A549 (cell line): ENCODE data around the gene SAMD3. TPM values are rescaled to one million over a fixed set of nuclear protein-coding genes. Genes with fewer than 3 reads are reported as not detected.

ENCODE experiments used
- ATAC-seq, 2 experiments: fragments of 200-7000 bp in 1 of 2; fragments of >200 bp in 1 of 2; cut with Nextera tagmentation in 1 of 2; cut with Tn5 transposase in 1 of 2; 3 replicates each; pipeline versions ENCODE4 v1.8.0 to v1.9.1; 2018 to 2020; ENCODE audit warnings: mild to moderate bottlenecking in 1 of 2, moderate library complexity in 1 of 2
- CTCF ChIA-PET: fragments of 300-600 bp; sonication (Branson Sonifier 250); formaldehyde crosslinking; extraction: SDS; loops from one replicate; lab custom pipeline; 2021; ENCODE audit warnings: antibody characterized with exemption, inconsistent platforms; lab: Yijun Ruan, JAX
- POLR2A ChIA-PET: fragments of 350-600 bp; formaldehyde crosslinking; extraction: SDS; loops from one replicate; lab custom pipeline; 2021; ENCODE audit warnings: antibody characterized with exemption, inconsistent platforms; lab: Yijun Ruan, JAX
- DNase-seq, 2 experiments: peaks; one replicate each; pipeline versions ENCODE4 v3.0.0 to v3.0.0-alpha.2; 2011 to 2016; ENCODE audit warnings: low read depth in 1 of 2, low spot score in 1 of 2
- FAIRE-seq: peaks from 2 replicates; lab custom pipeline; 2011; peaks lifted over from hg19 to GRCh38; lab: Jason Lieb, UNC
- H3K27ac ChIP-seq, 2 experiments: fragments of >200 bp; sonication (Bioruptor Twin); formaldehyde crosslinking; 3 replicates each; pipeline ENCODE4 v1.5.1; 2016 to 2017
- H3K4me1 ChIP-seq: fragments of >200 bp; sonication (Bioruptor Twin); formaldehyde crosslinking; 3 replicates; pipeline ENCODE4 v1.6.1; 2016
- H3K4me2 ChIP-seq: fragments of >200 bp; sonication (Bioruptor Twin); formaldehyde crosslinking; 3 replicates; pipeline ENCODE4 v1.6.1; 2016
- H3K4me3 ChIP-seq: fragments of >200 bp; sonication (Bioruptor Twin); formaldehyde crosslinking; 3 replicates; pipeline ENCODE4 v1.5.1; 2016
- H3K9me3 ChIP-seq: fragments of >200 bp; sonication (Bioruptor Twin); formaldehyde crosslinking; 3 replicates; pipeline ENCODE4 v1.6.1; 2016
- CBX2 ChIP-seq: fragments of 200-600 bp; sonication (generic); IDR thresholded peaks from 2 replicates; pipeline ENCODE4 v1.6.1; 2016; ENCODE audit warnings: low read depth, mild to moderate bottlenecking, borderline replicate concordance
- CHD2 ChIP-seq: fragments of 150-350 bp; IDR thresholded peaks from 2 replicates; pipeline ENCODE4 v1.6.1; 2014; ENCODE audit warnings: low read length; ENCODE audit not compliant: partially characterized antibody
- CHD4 ChIP-seq: fragments of 200-600 bp; sonication (generic); IDR thresholded peaks from 2 replicates; pipeline ENCODE4 v1.6.1; 2016; ENCODE audit warnings: antibody characterized with exemption, mild to moderate bottlenecking, borderline replicate concordance
- ELK1 ChIP-seq: fragments of 150-350 bp; IDR thresholded peaks from 2 replicates; pipeline ENCODE4 v1.6.1; 2014; ENCODE audit warnings: low read depth, mild to moderate bottlenecking, low read length
- ESRRA ChIP-seq: fragments of 150-350 bp; IDR thresholded peaks from 2 replicates; pipeline ENCODE4 v1.6.1; 2014; ENCODE audit warnings: mild to moderate bottlenecking, low read length, borderline replicate concordance
- FOSB ChIP-seq: fragments of 250-450 bp; sonication (Bioruptor Pico); IDR thresholded peaks from 2 replicates; pipeline ENCODE4 v1.5.0; 2020; ENCODE audit warnings: mild to moderate bottlenecking, moderate library complexity
- HES2 ChIP-seq: fragments of >200 bp; sonication (Bioruptor Twin); formaldehyde crosslinking; IDR thresholded peaks from 2 replicates; pipeline ENCODE4 v1.6.1; 2016
- HEYL ChIP-seq: fragments of 250-450 bp; sonication (Bioruptor Pico); IDR thresholded peaks from 2 replicates; pipeline ENCODE4 v1.8.0; 2021; ENCODE audit warnings: mild to moderate bottlenecking, moderate library complexity
- HOXA7 ChIP-seq: fragments of 250-450 bp; sonication (Bioruptor Pico); IDR thresholded peaks from 2 replicates; pipeline ENCODE4 v1.5.0; 2020; ENCODE audit warnings: mild to moderate bottlenecking, moderate library complexity
- HOXB13 ChIP-seq: fragments of 250-450 bp; sonication (Bioruptor Pico); IDR thresholded peaks from 2 replicates; pipeline ENCODE4 v1.5.0; 2020; ENCODE audit warnings: low read depth, mild to moderate bottlenecking, moderate library complexity
- JUNB ChIP-seq: fragments of >200 bp; sonication (Bioruptor Twin); formaldehyde crosslinking; IDR thresholded peaks from 2 replicates; pipeline ENCODE4 v1.6.1; 2016
- KDM1A ChIP-seq: fragments of 200-600 bp; sonication (generic); IDR thresholded peaks from 2 replicates; pipeline ENCODE4 v1.6.1; 2016; ENCODE audit warnings: low read depth, mild to moderate bottlenecking
- MAX ChIP-seq: IDR thresholded peaks from 2 replicates; pipeline ENCODE4 v1.6.1; 2012
- NFE2L2 ChIP-seq: fragments of 150-350 bp; conservative IDR thresholded peaks from 2 replicates; pipeline ENCODE4 v1.6.1; 2014; ENCODE audit warnings: low read length
- NR3C1 ChIP-seq: fragments of >200 bp; sonication (Bioruptor Twin); formaldehyde crosslinking; IDR thresholded peaks from 3 replicates; pipeline ENCODE4 v1.6.1; 2017
- PHF8 ChIP-seq: fragments of 200-600 bp; sonication (generic); IDR thresholded peaks from 2 replicates; pipeline ENCODE4 v1.6.1; 2016; ENCODE audit warnings: low read depth, mild to moderate bottlenecking, antibody characterized with exemption, moderate library complexity, borderline replicate concordance
- POLR2A ChIP-seq: IDR thresholded peaks from 2 replicates; pipeline ENCODE4 v1.6.1; 2012; ENCODE audit warnings: mild to moderate bottlenecking, low read length
- POLR2AphosphoS2 ChIP-seq: conservative IDR thresholded peaks from 2 replicates; pipeline ENCODE4 v1.6.1; 2012; ENCODE audit warnings: low read length, improper control_type of control experiment, inconsistent platforms
- RAD21 ChIP-seq, 2 experiments: fragments of >200 bp in 1 of 2; sonication (Bioruptor Twin) in 1 of 2; formaldehyde crosslinking in 1 of 2; IDR thresholded peaks in 1 of 2; conservative IDR thresholded peaks in 1 of 2; 2 replicates in 1 of 2; 3 replicates in 1 of 2; pipeline ENCODE4 v1.6.1; 2012 to 2018; ENCODE audit warnings: inconsistent platforms in 1 of 2
- RNF2 ChIP-seq: fragments of 200-600 bp; sonication (generic); IDR thresholded peaks from 2 replicates; pipeline ENCODE4 v1.6.1; 2016; ENCODE audit warnings: low read depth, mild to moderate bottlenecking, antibody characterized with exemption, moderate library complexity, borderline replicate concordance
- SMC3 ChIP-seq: fragments of >200 bp; sonication (Bioruptor Twin); formaldehyde crosslinking; IDR thresholded peaks from 3 replicates; pipeline ENCODE4 v1.6.1; 2018; ENCODE audit warnings: inconsistent platforms
- TFCP2L1 ChIP-seq: fragments of 250-450 bp; sonication (Bioruptor Pico); IDR thresholded peaks from 2 replicates; pipeline ENCODE4 v1.5.0; 2021; ENCODE audit warnings: mild to moderate bottlenecking
- TP53 ChIP-seq: fragments of 250-450 bp; sonication (Bioruptor Pico); IDR thresholded peaks from 2 replicates; pipeline ENCODE4 v1.5.0; 2021; ENCODE audit warnings: mild to moderate bottlenecking, moderate library complexity
- ZFP36 ChIP-seq: fragments of 450-650 bp; IDR thresholded peaks from 2 replicates; pipeline ENCODE4 v1.6.1; 2014; ENCODE audit warnings: borderline replicate concordance; ENCODE audit not compliant: partially characterized antibody
- ZNF302 ChIP-seq: fragments of 250-450 bp; sonication (Bioruptor Pico); IDR thresholded peaks from 2 replicates; pipeline ENCODE4 v1.9.0; 2021; ENCODE audit warnings: inconsistent platforms, mild to moderate bottlenecking, moderate library complexity
- ZSCAN20 ChIP-seq: fragments of 250-450 bp; sonication (Bioruptor Pico); IDR thresholded peaks from 2 replicates; pipeline ENCODE4 v1.8.0; 2022; ENCODE audit warnings: mild to moderate bottlenecking, moderate library complexity
- WGBS: methylation state at CpG from one replicate; pipeline ENCODE4 v1.1.6; 2017; ENCODE audit errors: missing lambda C conversion rate; 5-methylcytosine and 5-hydroxymethylcytosine counted together
- polyA plus RNA-seq, 4 experiments: library from polyadenylated mRNA; depleted of rRNA in 3 of 4; stranded (reverse); fragments of >200 nt; fragmentation: RNase III in 1 of 4; extraction: RNeasy Plus Mini Kit Qiagen cat#74134 plus additional on column Dnase treatment in 1 of 4; gene quantifications; 2 replicates in 3 of 4; 3 replicates in 1 of 4; pipeline ENCODE4 v1.2.3, GENCODE V29; 2011 to 2017

Gene SAMD3
- polyA plus RNA-seq, 2 of the 4 experiments (the other 2 are of a cell fraction): not detected

DNA sequence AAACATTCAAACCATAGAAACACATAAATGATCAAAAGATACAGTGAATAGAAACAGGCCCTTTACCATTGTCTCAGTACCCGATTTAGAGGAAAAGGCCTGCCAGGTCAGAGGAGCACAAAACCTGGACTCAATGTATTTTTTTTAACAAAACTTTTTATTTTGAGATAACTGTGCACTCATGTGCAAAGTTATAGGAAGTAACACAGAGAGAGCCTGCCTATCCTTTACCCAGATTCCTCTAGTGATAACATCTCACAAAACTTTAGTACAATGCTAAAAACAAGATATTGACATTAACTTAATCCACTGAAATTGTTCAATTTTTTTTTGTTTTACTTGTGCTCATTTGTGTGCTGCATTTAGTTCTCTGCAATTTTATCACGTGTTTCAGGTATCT is 36.8 kb upstream of the SAMD3 start:
- no peak overlapping the region for H3K4me2 ChIP-seq
- TF ChIP-seq PHF8 (no peak), FOSB (CRISPR knock-in tag) (no peak), ZFP36 (no peak), ELK1 (no peak), TP53 (no peak), NFE2L2 (no peak), CBX2 (no peak), HEYL (CRISPR knock-in tag) (no peak), POLR2A (no peak), HES2 (no peak), HOXB13 (no peak), RAD21 (conservative IDR thresholded peaks at IDR 0.05 in 1 of 2, IDR thresholded peaks at IDR 0.05 in 1 of 2) (no peak), HOXA7 (CRISPR knock-in tag) (no peak), SMC3 (no peak), CHD2 (no peak), JUNB (no peak), TFCP2L1 (no peak)
- TF ChIP-seq, all 56 proteins: peak for 0
- FAIRE-seq: no peak
- CTCF ChIA-PET: no interaction called here
- Histone ChIP-seq H3K4me3 (no peak overlapping the region), H3K27ac (no peak overlapping the region), H3K9me3 (no peaks in the 10 kb centered on the region), H3K4me1 (no peaks in the 10 kb centered on the region)
- ATAC-seq: no peak
- POLR2A ChIA-PET: no interaction called here
- WGBS: 48% methylated on average over 2 of the region's 2 CpGs
- no peak for DNase-seq

DNA sequence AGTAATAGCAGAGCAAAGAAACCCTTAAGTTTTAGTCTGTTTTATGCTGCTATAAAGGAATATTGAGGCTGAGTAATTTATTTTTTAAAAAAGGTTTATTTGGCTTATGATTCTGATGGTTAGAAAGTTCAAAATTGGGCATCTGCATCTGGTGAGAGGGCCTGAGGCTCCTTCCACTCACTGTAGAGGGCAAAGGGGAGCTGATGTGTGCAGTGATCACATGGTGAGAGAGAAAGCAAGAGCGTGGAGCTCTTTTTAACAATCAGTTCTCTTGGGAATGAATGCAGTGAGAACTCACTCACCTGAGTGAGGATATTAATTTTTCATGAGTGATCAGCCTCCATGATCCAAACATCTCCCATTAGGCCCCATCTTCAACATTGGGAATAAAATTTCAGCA is 36.4 kb upstream of the SAMD3 start:
- CTCF ChIA-PET: no interaction called here
- Histone ChIP-seq H3K4me1 (no peaks in the 10 kb centered on the region), H3K4me2 (no peak overlapping the region), H3K27ac (no peak overlapping the region), H3K9me3 (no peaks in the 10 kb centered on the region), H3K4me3 (no peak overlapping the region)
- FAIRE-seq (no peak), ATAC-seq (no peak), DNase-seq (no peak)
- TF ChIP-seq ZNF302 (CRISPR knock-in tag): no peak
- no peak for TF ChIP-seq POLR2AphosphoS2
- WGBS: 68% methylated on average over 1 of the region's 1 CpG
- POLR2A ChIA-PET: no interaction called here

- no peak for ATAC-seq
- H3K4me2 ChIP-seq: no peak overlapping the region
- TF ChIP-seq RNF2 (no peak), NR3C1 (no peak)
- TF ChIP-seq, all 56 proteins: peak for 0
- 41% methylated on average over 9 of the region's 9 CpGs for WGBS
- H3K4me3 ChIP-seq: no peak overlapping the region
- no peaks in the 10 kb centered on the region for H3K4me1 ChIP-seq
- ChIA-PET CTCF (no interaction called here), POLR2A (no interaction called here)
- no peaks in the 10 kb centered on the region for H3K9me3 ChIP-seq
- no peak overlapping the region for H3K27ac ChIP-seq
- FAIRE-seq (no peak), DNase-seq (no peak)
These were observed 29.9 kb upstream of the SAMD3 start for GRCh38 chr6:130252527-130253237.

- CTCF ChIA-PET: no interaction called here
- no peak for FAIRE-seq
- Histone ChIP-seq H3K4me1 (no peaks in the 10 kb centered on the region), H3K4me3 (no peak overlapping the region), H3K27ac (no peak overlapping the region), H3K9me3 (no peaks in the 10 kb centered on the region), H3K4me2 (no peak overlapping the region)
- POLR2A ChIA-PET: no interaction called here
- 36% methylated on average over 2 of the region's 2 CpGs for WGBS
- TF ChIP-seq RNF2 (no peak), TP53 (no peak), NFE2L2 (no peak), POLR2A (no peak), ESRRA (no peak), KDM1A (no peak), ZSCAN20 (CRISPR knock-in tag) (no peak), ELK1 (no peak), MAX (no peak), CHD4 (no peak), POLR2AphosphoS2 (no peak)
- no peak for ATAC-seq
- DNase-seq: no peak
These were observed 22.5 kb upstream of the SAMD3 start for GRCh38 chr6:130245267-130245666.
